Kidney (tissue), 14 donors: ENCODE data around the gene KCNH2. TPM values are rescaled to one million over a fixed set of nuclear protein-coding genes. Genes with fewer than 3 reads are reported as not detected.

Source experiments
- DNase-seq, 5 donors: peaks; one replicate each; pipeline ENCODE4 v3.0.0-alpha.2; 2013 to 2020
- FAIRE-seq: peaks from 2 replicates; lab custom pipeline; 2012; peaks lifted over from hg19 to GRCh38; lab: Jason Lieb, UNC
- H3K27ac ChIP-seq, 2 donors: one replicate each; pipeline ENCODE4 v1.7.0; 2013; ENCODE audit warnings: low read depth in 2 of 2, low read length in 2 of 2, inconsistent platforms in 1 of 2
- H3K27me3 ChIP-seq: one replicate; pipeline ENCODE4 v1.7.1; 2013; ENCODE audit warnings: low read length, inconsistent platforms; ENCODE audit not compliant: control insufficient read depth, insufficient read depth
- H3K36me3 ChIP-seq, 3 donors: one replicate each; pipeline versions ENCODE4 v1.7.0 to v1.7.1; 2013; ENCODE audit warnings: low read length in 3 of 3, control low read depth in 1 of 3, inconsistent platforms in 1 of 3; ENCODE audit not compliant: insufficient read depth in 3 of 3, control insufficient read depth in 2 of 3
- H3K4me1 ChIP-seq, 3 donors: one replicate each; pipeline versions ENCODE4 v1.7.0 to v1.7.1; 2013; ENCODE audit warnings: low read length in 3 of 3, inconsistent platforms in 1 of 3, low read depth in 1 of 3; ENCODE audit not compliant: control insufficient read depth in 2 of 3, insufficient read depth in 2 of 3
- H3K4me3 ChIP-seq, 3 donors: one replicate each; pipeline versions ENCODE4 v1.7.0 to v1.8.1; 2013; ENCODE audit warnings: low read length in 3 of 3, control low read depth in 1 of 3, inconsistent platforms in 1 of 3
- H3K9ac ChIP-seq, 3 donors: one replicate each; pipeline versions ENCODE4 v1.7.0 to v1.7.1; 2013; ENCODE audit warnings: low read length in 3 of 3, control low read depth in 1 of 3, inconsistent platforms in 1 of 3
- H3K9me3 ChIP-seq, 3 donors: one replicate each; pipeline versions ENCODE4 v1.7.0 to v1.7.1; 2013; ENCODE audit warnings: low read length in 3 of 3, control low read depth in 1 of 3, inconsistent platforms in 1 of 3; ENCODE audit not compliant: control insufficient read depth in 2 of 3, insufficient read depth in 1 of 3
- CTCF ChIP-seq: IDR thresholded peaks from 3 replicates; pipeline ENCODE4 v1.5.1; 2012; ENCODE audit warnings: mild to moderate bottlenecking, moderate library complexity, borderline replicate concordance; ENCODE audit not compliant: insufficient read depth; ENCODE audit errors: extremely low read depth
- intact Hi-C: fragments of 100-400 bp; cut with DNase I; formaldehyde crosslinking; loops from one replicate; pipeline ENCODE4 v1.11.1; 2022
- polyA plus RNA-seq: library from polyadenylated mRNA; stranded (reverse); fragments of 350-450 nt; fragmentation: Illumina TruSeq; extraction: RNeasy Lipid Tissue Mini Kit (QIAGEN cat#74804); gene quantifications from one replicate; pipeline ENCODE4 v1.2.3, GENCODE V29; 2014; ENCODE audit warnings: low read depth, low replicate concordance; ENCODE audit not compliant: insufficient read depth
- total RNA-seq: library from RNA; stranded (reverse); fragmentation: NEBNext Ultra II Directional; extraction: Animal tissue kit (Norgen Biotek cat#: 25700); gene quantifications from one replicate; pipeline ENCODE4 v1.2.1, GENCODE V29; 2021
- donor health status: control.
- donor health status: control.
- donor health status: control.
- donor health status: control.
- donor health status: control.
- donor health status: DM: yes; HTN: yes; CAD: no.
- donor health status: Normal renal cell carcinoma (clear cell type).

KCNH2 gene
- total and polyA plus RNA-seq, 2 donors from 2014 or later, result 1.3 to 1.5 TPM

- TF ChIP-seq CTCF, result no peak
- Histone ChIP-seq H3K27me3 (peaks cover 7% of the 10 kb centered on the region), H3K4me3 (no peak overlapping the region), H3K4me1 (peaks cover 0 to 28% (median 0%) of the 10 kb centered on the region in 3 donors), H3K27ac (no peak overlapping the region), H3K9ac (no peak overlapping the region), H3K9me3 (no peaks in the 10 kb centered on the region), H3K36me3 (no peaks in the 10 kb centered on the region)
- FAIRE-seq (no peak), DNase-seq (no peak)
- intact Hi-C loops, result no loop called here
These were observed 38.4 kb upstream of the KCNH2 start for GRCh38 chr7:151016505-151016904.

GRCh38 chr7:151015967-151016366, 37.8 kb upstream of the KCNH2 start:
- FAIRE-seq (no peak), DNase-seq (no peak)
- H3K9me3 ChIP-seq, result no peaks in the 10 kb centered on the region
- intact Hi-C loops, result no loop called here
- no peak overlapping the region for H3K4me3 ChIP-seq
- H3K27ac ChIP-seq, result no peak overlapping the region
- TF ChIP-seq CTCF, result no peak
- H3K4me1 ChIP-seq, result peaks cover 0 to 28% (median 0%) of the 10 kb centered on the region in 3 donors
- no peak overlapping the region for H3K9ac ChIP-seq
- no peaks in the 10 kb centered on the region for H3K36me3 ChIP-seq
- peaks cover 7% of the 10 kb centered on the region for H3K27me3 ChIP-seq

GRCh38 chr7:151014950-151015349, 36.8 kb upstream of the KCNH2 start:
- Histone ChIP-seq H3K4me1 (peaks cover 0 to 28% (median 0%) of the 10 kb centered on the region in 3 donors), H3K9me3 (no peaks in the 10 kb centered on the region), H3K27me3 (peaks cover 7% of the 10 kb centered on the region), H3K36me3 (no peaks in the 10 kb centered on the region), H3K27ac (no peak overlapping the region), H3K4me3 (no peak overlapping the region), H3K9ac (no peak overlapping the region)
- no peak for TF ChIP-seq CTCF
- DNase-seq, result no peak
- intact Hi-C loops, result no loop called here
- no peak for FAIRE-seq

GRCh38 chr7:151013733-151014497, 35.8 kb upstream of the KCNH2 start:
- peaks cover 7% of the 10 kb centered on the region for H3K27me3 ChIP-seq
- H3K4me3 ChIP-seq, result peak overlapping the region in 2 of 3 donors; percentile 14 to 29
- H3K27ac ChIP-seq, result no peak overlapping the region
- intact Hi-C loops, result no loop called here
- no peaks in the 10 kb centered on the region for H3K36me3 ChIP-seq
- peak; percentile 92 to 95 (median 93) for DNase-seq
- FAIRE-seq, result no peak
- H3K9ac ChIP-seq, result no peak overlapping the region
- H3K9me3 ChIP-seq, result no peaks in the 10 kb centered on the region
- no peak for TF ChIP-seq CTCF
- H3K4me1 ChIP-seq, result peaks cover 0 to 25% (median 0%) of the 10 kb centered on the region in 3 donors
